Measurements from ENCODE around the gene TMEM120A. TPM values are rescaled to one million over a fixed set of nuclear protein-coding genes. Genes with fewer than 3 reads are reported as not detected.

TMEM120A gene
- total and polyA plus RNA-seq, 2 experiments from 2014 or later, result 12.7 to 22.3 TPM

DNA sequence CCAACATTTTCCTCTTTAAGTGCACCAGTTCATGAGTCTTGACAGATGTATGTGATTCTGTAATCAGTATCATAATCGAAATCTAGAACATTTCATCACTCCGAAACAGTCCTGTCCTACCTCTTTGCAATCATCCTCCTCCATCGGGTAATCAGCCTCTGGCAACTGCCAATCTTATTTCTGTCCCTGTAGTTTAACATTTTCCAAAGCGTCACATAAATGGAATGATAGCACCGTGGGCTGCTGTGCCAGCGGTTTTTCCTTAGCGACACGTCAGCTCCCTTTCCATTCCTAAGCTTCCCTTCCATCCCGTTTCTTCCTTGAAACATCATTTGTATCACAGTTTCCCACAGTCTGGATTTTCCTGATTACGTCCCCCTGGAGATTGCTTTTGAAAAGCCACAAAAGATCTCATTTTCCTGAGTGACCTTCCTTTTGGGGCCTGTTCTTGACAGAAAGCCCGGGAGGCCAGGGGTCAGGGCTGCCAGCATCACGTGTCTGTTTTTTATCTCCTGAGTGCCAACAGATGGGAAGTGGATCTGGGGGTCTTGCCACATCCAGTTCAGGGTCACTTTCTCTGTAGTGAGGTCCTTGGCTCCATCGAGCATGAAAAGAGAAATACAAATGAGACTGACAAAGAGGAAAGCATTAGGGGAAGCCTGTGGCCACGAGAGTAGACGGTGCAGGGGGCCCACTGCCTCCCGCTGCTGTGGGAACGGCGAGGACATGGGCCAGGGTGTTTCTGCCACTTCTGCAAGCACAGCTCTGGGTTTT is 31.6 kb downstream of the TMEM120A start:
- Histone ChIP-seq H3K27me3 (ENCODE audit: insufficient read depth) (no peaks in the 10 kb centered on the region), H3K4me3 (no peak overlapping the region), H3K36me3 (ENCODE audit: insufficient read depth) (peaks cover 11% of the 10 kb centered on the region; the same call in 1 of the 2 replicates), H3K27ac (ENCODE audit: low read depth) (no peak overlapping the region; the same call in 1 of the 2 replicates), H3K79me2 (replicated peaks; ENCODE audit: insufficient read depth) (peaks cover 2% of the 10 kb centered on the region; the same call in 1 of the 2 replicates), H3F3A (replicated peaks; ENCODE audit: low read depth) (no peaks in the 10 kb centered on the region), H4K20me1 (replicated peaks; ENCODE audit: insufficient read depth) (peaks cover 6% of the 10 kb centered on the region), H2AFZ (no peak overlapping the region), H3K4me1 (ENCODE audit: insufficient read depth) (no peaks in the 10 kb centered on the region; the same call in 1 of the 2 replicates), H3K4me2 (no peak overlapping the region), H3K9me2 (ENCODE audit: insufficient read depth) (no peaks in the 10 kb centered on the region)
- ATAC-seq (no peak), DNase-seq (ENCODE audit: low spot score) (no peak)
- H3K4me1 Mint-ChIP-seq, result peaks cover 12% of the 10 kb centered on the region
- H3K36me3 Mint-ChIP-seq (ENCODE audit: low read depth), result peaks cover 32% of the 10 kb centered on the region
- no peak for TF ChIP-seq ZNF331 (CRISPR knock-in tag; IDR thresholded peaks at IDR 0.05; ENCODE audit: low read depth)
- no peak for TF ChIP-seq CTCF (conservative IDR thresholded peaks at IDR 0.05; ENCODE audit: low read depth in 2 of 2)
- no peak for TF ChIP-seq CREB1 (CRISPR knock-in tag; IDR thresholded peaks at IDR 0.05; ENCODE audit: low read depth)
- TF ChIP-seq EZH2phosphoT487 (IDR thresholded peaks at IDR 0.05; ENCODE audit: unreplicated experiment), result no peak
- no peak for TF ChIP-seq ZNF114 (CRISPR knock-in tag; IDR thresholded peaks at IDR 0.05)
- no peaks in the 10 kb centered on the region for H3K9me3 Mint-ChIP-seq
- peaks cover 5% of the 10 kb centered on the region for H3K27me3 Mint-ChIP-seq (ENCODE audit: insufficient read depth, low read depth, poor library complexity)
- no peak overlapping the region for H3K27ac Mint-ChIP-seq
- H3K4me3 Mint-ChIP-seq, result no peak overlapping the region

- H3K79me2 ChIP-seq (replicated peaks; ENCODE audit: insufficient read depth), result peaks cover 2% of the 10 kb centered on the region; the same call in 1 of the 2 replicates
- H2AFZ ChIP-seq, result no peak overlapping the region
- H3K4me1 ChIP-seq (ENCODE audit: insufficient read depth), result peaks cover 5% of the 10 kb centered on the region
- Mint-ChIP-seq H3K36me3 (ENCODE audit: low read depth) (peaks cover 42% of the 10 kb centered on the region), H3K4me3 (no peak overlapping the region), H3K4me1 (peaks cover 23% of the 10 kb centered on the region), H3K27ac (peak overlapping the region; percentile 66), H3K27me3 (ENCODE audit: insufficient read depth, low read depth, poor library complexity) (peaks cover 5% of the 10 kb centered on the region), H3K9me3 (no peaks in the 10 kb centered on the region)
- ATAC-seq, result peak; percentile 81
- no peak overlapping the region for H3K4me3 ChIP-seq
- peaks cover 8% of the 10 kb centered on the region for H4K20me1 ChIP-seq (replicated peaks; ENCODE audit: insufficient read depth)
- H3K4me2 ChIP-seq, result no peak overlapping the region
- 0 out of 2 replicates have a peak, but pooled peaks cover 4% of the 10 kb centered on the region for H3F3A ChIP-seq (replicated peaks; ENCODE audit: low read depth)
- H3K27ac ChIP-seq (ENCODE audit: low read depth), result 0 out of 2 replicates have a peak overlapping the region, but pooled peaks have one; percentile 14
- H3K36me3 ChIP-seq (ENCODE audit: insufficient read depth), result peaks cover 11% of the 10 kb centered on the region; the same call in 1 of the 2 replicates
- TF ChIP-seq EZH2 (IDR thresholded peaks at IDR 0.05; ENCODE audit: low read depth, unreplicated experiment) (no peak), CREB1 (CRISPR knock-in tag; IDR thresholded peaks at IDR 0.05; ENCODE audit: low read depth) (no peak), POLR2AphosphoS5 (IDR thresholded peaks at IDR 0.05; ENCODE audit: low read depth) (no peak), CTCF (conservative IDR thresholded peaks at IDR 0.05; ENCODE audit: low read depth in 2 of 2) (peak; percentile 39 to 53)
- H3K27me3 ChIP-seq (ENCODE audit: insufficient read depth), result no peaks in the 10 kb centered on the region
- DNase-seq (ENCODE audit: low spot score), result peak; percentile 65
- no peaks in the 10 kb centered on the region for H3K9me2 ChIP-seq (ENCODE audit: insufficient read depth)
These were observed 33.2 kb downstream of the TMEM120A start for GRCh38 chr7:75961218-75961617.

Data from GM23338 (cell line).